Lower leg skin (tissue), 4 donors: ENCODE results near the gene PODXL2. TPM values are rescaled to one million over a fixed set of nuclear protein-coding genes. Genes with fewer than 3 reads are reported as not detected.

Experiments
- DNase-seq, 2 donors: peaks; one replicate each; pipeline ENCODE4 v3.0.0-alpha.2; 2019; ENCODE audit warnings: low spot score in 2 of 2
- H3K4me3 ChIP-seq: fragments of 200-600 bp; sonication (generic); 2 replicates; pipeline ENCODE4 v1.5.1; 2017; ENCODE audit warnings: mild to moderate bottlenecking, low read depth; ENCODE audit not compliant: poor library complexity, severe bottlenecking
- POLR2A ChIP-seq, 2 donors: fragments of 450-650 bp; IDR thresholded peaks; one replicate each; pipeline ENCODE4 v1.6.1; 2016 to 2017; ENCODE audit warnings: antibody characterized with exemption in 2 of 2, mild to moderate bottlenecking in 1 of 2, moderate library complexity in 1 of 2
- WGBS, 2 donors: methylation state at CpG; one replicate each; pipeline ENCODE4 v1.1.5; 2018; 5-methylcytosine and 5-hydroxymethylcytosine counted together
- intact Hi-C: fragments of 100-400 bp; cut with DNase I; formaldehyde crosslinking; loops from one replicate; pipeline ENCODE4 v1.15.0; 2023; ENCODE audit warnings: low total_unique reads
- total RNA-seq, 4 donors: library from RNA; depleted of rRNA; stranded (reverse); fragments of >200 nt; gene quantifications; one replicate each; pipeline ENCODE4 v1.1.0, GENCODE V29; 2016
- TF ChIP-seq, protein P1 (sequence below), 3 donors: fragments of 450-650 bp; IDR thresholded peaks; one replicate each; pipeline ENCODE4 v1.5.1; 2016; ENCODE audit warnings: antibody characterized with exemption in 3 of 3, mild to moderate bottlenecking in 3 of 3, moderate library complexity in 2 of 3

The PODXL2 gene
- total RNA-seq, 4 donors from 2014 or later: 7.1 to 14.5 (median 9.2) TPM

DNA sequence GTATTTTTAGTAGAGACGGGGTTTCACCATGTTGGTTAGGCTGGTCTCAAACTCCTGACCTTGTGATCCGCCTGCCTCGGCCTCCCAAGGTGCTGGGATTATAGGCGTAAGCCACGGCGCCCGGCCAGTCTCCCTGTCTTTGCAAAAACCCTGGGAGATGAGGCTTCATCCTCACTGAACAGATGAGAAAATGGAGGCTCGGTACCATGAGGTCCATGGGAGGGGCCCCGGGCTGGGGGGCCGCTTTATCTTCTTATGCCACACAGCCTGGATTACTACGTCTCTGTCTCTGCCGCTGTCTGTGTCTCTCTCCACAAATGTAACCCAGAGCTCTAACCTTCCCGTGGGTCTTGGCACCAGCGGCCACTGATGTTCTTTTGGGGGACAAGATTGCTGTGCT lies 82.9 kb downstream of the PODXL2 start:
- no peak for DNase-seq
- intact Hi-C loops: no loop called here
- H3K4me3 ChIP-seq: no peak overlapping the region
- WGBS, 2 donors: 94 to 95% methylated on average over 14 of the region's 14 CpGs
- TF ChIP-seq, protein P1, sequence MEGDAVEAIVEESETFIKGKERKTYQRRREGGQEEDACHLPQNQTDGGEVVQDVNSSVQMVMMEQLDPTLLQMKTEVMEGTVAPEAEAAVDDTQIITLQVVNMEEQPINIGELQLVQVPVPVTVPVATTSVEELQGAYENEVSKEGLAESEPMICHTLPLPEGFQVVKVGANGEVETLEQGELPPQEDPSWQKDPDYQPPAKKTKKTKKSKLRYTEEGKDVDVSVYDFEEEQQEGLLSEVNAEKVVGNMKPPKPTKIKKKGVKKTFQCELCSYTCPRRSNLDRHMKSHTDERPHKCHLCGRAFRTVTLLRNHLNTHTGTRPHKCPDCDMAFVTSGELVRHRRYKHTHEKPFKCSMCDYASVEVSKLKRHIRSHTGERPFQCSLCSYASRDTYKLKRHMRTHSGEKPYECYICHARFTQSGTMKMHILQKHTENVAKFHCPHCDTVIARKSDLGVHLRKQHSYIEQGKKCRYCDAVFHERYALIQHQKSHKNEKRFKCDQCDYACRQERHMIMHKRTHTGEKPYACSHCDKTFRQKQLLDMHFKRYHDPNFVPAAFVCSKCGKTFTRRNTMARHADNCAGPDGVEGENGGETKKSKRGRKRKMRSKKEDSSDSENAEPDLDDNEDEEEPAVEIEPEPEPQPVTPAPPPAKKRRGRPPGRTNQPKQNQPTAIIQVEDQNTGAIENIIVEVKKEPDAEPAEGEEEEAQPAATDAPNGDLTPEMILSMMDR (IDR thresholded peaks at IDR 0.05): no peak
- TF ChIP-seq POLR2A (IDR thresholded peaks at IDR 0.05): no peak

DNA sequence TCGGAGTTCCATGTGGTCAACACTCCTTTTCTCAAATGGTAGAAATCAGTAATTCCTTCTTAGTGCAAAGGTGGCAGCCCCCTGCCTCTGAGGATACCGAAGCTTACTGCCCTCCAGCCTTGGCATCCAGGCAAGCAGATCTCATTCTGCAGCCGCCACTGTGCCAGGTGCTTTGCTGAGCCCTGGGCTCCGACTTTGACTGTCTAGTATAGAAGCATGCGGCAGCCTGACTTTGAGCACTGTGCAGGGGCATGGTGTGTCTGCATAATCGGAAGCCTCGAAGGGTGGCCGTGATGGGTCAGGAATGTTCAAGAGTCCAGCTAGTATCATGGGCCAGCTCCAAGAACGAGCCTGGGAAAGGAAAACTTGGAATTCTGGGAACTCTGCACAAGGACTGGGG lies 83.5 kb downstream of the PODXL2 start:
- H3K4me3 ChIP-seq: no peak overlapping the region
- 85 to 86% methylated on average over 9 of the region's 9 CpGs for WGBS, 2 donors
- TF ChIP-seq, protein P1 (IDR thresholded peaks at IDR 0.05): no peak
- no peak for TF ChIP-seq POLR2A (IDR thresholded peaks at IDR 0.05)
- no peak for DNase-seq
- intact Hi-C loops: no loop called here

DNA sequence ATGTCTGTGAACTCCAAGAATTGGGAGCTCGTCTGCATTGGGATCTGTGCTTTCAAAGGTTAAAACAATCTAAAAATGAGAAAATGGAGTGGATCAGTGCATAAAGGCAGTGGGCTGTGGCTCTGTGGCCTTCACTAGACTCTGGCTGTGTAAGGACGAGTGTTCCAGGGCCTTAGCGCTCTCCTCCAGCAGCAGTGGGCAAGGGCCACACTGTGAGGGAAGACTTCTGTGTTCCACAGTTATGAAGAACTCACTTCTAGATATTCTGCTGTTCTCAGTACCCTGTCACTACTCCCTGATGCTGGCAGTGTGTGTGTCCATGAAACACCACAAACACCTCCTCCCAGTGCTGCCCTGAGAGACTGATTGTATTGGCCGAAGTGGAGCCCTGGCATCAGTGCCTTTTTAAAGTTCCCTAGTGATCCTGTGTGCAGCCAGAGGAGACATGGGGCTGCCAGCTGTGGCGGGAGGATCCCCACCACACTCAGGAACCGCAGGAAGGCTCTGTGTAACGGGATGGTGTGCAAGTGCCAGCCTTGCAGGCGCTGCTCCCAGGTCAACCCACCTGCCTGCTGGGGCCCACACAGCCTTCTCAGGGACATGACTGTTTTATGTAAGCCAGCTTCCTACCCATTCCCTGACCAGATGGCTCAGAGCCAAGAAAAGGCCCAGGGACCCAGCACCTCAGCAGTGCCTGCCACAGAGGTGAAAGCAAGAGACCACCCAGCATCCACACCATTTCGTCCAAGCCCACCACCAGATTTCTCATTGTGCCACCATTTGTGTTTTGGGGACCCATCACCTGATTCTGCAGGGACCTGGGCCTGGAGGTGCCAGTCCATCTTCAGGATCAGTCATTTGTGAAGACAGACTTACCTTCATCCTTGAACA lies 84.1 kb downstream of the PODXL2 start:
- WGBS, 2 donors: 74 to 77% methylated on average over 9 of the region's 9 CpGs
- TF ChIP-seq, protein P1 (IDR thresholded peaks at IDR 0.05): no peak
- TF ChIP-seq POLR2A (IDR thresholded peaks at IDR 0.05): no peak
- intact Hi-C loops: no loop called here
- DNase-seq: no peak
- H3K4me3 ChIP-seq: no peak overlapping the region

DNA sequence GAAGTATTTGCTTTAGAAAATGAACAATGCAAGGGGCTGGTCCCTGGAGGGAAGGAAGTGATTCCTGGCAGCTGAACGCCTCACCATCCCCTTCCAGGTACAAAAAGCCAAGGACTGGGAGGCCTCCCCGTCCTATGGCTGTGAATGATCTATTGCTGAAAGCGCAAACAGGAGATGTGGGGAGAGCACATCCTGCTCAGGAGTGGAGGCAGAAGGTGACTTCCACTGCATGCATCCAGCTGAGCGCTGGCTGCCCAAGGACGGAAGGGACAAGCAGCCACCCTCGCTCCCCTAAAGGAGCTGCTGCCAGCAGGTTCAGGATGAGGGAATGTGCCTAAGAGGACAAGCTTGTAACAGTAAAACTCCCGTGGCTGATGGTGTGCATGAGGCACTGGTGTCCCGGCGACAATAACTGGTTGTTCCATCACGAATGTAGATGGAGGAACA lies 85.2 kb downstream of the PODXL2 start:
- DNase-seq: no peak
- TF ChIP-seq, protein P1 (IDR thresholded peaks at IDR 0.05): no peak
- TF ChIP-seq POLR2A (IDR thresholded peaks at IDR 0.05): no peak
- 66 to 69% methylated on average over 10 of the region's 10 CpGs for WGBS, 2 donors
- H3K4me3 ChIP-seq: no peak overlapping the region
- intact Hi-C loops: no loop called here

DNA sequence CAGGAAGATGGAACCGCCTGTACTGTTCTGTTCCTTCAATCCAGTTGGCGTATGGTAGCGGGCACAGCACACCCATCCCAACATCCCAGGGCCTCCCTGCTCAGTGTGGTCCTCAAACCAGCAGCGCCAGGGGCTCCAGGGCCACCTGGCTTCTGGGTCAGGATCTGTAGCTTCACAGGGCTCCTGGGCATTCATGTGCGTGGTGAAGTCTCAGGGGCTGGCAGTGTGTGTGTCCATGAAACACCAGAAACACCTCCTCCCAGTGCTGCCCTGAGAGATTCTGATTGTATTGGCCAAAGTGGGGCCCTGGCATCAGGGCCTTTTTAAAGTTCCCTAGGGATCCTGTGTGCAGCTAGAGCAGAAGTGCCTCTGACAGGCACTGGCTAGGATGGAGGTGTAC lies 85.9 kb downstream of the PODXL2 start:
- no peak for TF ChIP-seq POLR2A (IDR thresholded peaks at IDR 0.05)
- TF ChIP-seq, protein P1 (IDR thresholded peaks at IDR 0.05): no peak
- intact Hi-C loops: no loop called here
- 89 to 98% methylated on average over 5 of the region's 5 CpGs for WGBS, 2 donors

More for the DNA sequence above, 85.9 kb downstream of the PODXL2 start:
- no peak overlapping the region for H3K4me3 ChIP-seq
- no peak for DNase-seq
